HG02759 (cell line): ENCODE results near the gene C5orf58.

Source experiments
- ATAC-seq: cut with Tn5 transposase; IDR thresholded peaks from one replicate; pipeline ENCODE4 v1.9.1; 2021; ENCODE audit warnings: mild to moderate bottlenecking, moderate library complexity; ENCODE audit not compliant: unreplicated experiment

The C5orf58 gene, protein sequence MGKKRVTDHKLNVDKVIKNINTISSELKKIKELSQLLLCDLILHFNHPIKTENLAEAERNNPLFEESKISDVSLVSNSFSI

GRCh38 chr5:170232786-170233185, at the start of gene C5orf58:
C5orf58 (plus strand) TSS chr5:170232985; CDS start chr5:170234977, 1,992 bp downstream.
- no peak for ATAC-seq

- peak; percentile 89 for ATAC-seq
Observed at GRCh38 chr5:170183816-170184687, 48.7 kb upstream of the C5orf58 start.

DNA sequence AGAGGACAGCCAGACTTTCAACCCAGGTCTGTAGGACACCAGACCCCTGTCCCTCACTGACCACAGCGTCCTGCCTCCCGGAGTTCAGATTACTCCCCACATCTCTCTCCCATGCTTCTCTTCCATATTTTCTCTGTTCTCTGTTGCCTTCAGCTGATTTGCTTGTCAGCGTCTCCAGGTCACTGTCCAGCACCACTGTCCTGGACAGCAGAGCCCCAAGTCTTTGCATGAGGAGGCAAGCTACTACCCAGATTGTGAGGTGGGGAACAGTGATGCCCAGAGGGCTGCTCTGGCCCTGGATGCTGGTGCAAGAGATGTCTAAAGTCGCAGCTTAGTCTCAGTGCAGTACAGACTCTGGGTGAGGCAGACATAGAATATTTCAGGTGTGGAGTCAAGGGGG, 48.0 kb upstream of the C5orf58 start:
- ATAC-seq = no peak

- ATAC-seq = no peak
Observed at GRCh38 chr5:170186156-170186555, 46.6 kb upstream of the C5orf58 start.

- ATAC-seq = no peak
Observed at GRCh38 chr5:170186856-170187255, 45.9 kb upstream of the C5orf58 start.

GRCh38 chr5:170190436-170191134, 42.2 kb upstream of the C5orf58 start:
- no peak for ATAC-seq

DNA sequence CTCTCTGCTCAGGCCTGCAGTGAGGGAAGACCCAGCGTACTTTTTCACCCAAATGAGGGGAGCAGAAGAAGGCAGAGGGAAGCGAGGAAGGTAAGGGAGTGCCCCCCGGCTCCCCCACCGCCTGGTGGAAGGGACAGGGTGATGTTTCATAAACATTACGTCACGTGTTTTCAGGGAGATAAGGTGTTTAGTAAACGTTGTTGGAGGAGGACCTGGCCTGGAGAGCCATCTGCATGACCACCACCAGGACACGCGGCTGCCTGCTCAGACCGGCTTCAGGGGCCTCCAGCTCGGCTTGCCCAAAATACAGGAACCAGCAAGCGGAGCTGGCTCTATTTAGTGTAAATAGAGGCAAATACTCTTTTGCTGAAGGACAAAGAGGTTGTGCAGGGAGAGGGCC, 40.0 kb upstream of the C5orf58 start:
- ATAC-seq = no peak

DNA sequence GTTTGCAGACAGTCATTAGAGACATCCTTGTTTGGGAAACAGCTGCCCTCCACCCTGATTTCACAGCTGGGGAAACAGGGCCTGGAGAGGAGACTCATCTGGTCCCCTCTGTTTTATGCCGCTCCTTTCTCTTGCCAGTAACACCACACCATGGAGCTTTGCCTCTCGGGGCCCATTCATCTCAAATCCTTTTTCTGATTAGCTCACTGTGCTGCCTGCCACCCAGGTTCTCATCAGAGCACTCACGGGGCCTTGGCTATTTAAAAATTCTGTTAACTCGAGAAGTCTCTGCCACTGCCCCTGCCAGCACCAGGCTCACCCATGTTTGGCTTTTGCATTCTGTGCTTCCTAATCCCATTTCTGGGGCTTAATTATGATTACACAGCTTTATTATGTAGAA, 36.8 kb upstream of the C5orf58 start:
- ATAC-seq = no peak

GRCh38 chr5:170200876-170201275, 31.9 kb upstream of the C5orf58 start:
- no peak for ATAC-seq

DNA sequence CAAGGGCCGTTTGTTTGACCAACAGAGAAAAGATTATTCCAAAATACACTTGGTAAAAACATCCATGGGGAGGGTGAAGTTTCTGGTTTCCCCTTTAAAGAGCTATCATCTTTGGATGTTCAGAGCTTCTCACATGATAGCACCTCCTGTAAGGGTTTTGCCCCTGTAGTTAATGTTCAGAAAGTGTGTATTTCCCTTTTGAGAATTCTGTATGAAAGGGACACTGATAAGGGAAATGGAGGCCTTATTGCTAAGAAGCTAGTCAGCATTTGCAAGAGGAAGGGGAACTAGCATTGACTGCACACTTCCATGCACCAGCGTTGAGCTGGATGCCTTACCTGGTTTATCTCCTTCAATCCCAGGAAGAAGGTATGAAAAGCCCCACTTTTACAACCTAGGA, 31.5 kb upstream of the C5orf58 start:
- ATAC-seq = no peak

DNA sequence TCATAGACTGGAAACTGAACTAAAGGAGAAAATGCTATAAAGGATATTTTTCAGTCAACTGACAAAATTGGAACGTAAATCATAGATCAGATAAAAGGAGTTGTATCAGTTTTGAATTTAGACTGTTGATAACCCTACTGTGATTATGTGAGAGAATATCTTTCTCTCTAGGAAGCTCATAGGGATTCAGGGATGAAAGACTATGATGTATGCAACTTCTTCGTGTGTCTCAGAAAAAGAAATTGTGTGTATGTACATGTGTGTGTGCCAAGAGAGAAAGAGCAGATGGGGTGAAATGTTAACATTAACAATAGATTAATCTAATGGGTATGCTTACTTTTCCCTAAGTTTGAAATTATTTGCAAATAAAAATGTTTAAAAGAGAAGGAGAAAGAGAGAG, 30.7 kb upstream of the C5orf58 start:
- no peak for ATAC-seq

- no peak for ATAC-seq
Observed at GRCh38 chr5:170204202-170204601, 28.6 kb upstream of the C5orf58 start.

DNA sequence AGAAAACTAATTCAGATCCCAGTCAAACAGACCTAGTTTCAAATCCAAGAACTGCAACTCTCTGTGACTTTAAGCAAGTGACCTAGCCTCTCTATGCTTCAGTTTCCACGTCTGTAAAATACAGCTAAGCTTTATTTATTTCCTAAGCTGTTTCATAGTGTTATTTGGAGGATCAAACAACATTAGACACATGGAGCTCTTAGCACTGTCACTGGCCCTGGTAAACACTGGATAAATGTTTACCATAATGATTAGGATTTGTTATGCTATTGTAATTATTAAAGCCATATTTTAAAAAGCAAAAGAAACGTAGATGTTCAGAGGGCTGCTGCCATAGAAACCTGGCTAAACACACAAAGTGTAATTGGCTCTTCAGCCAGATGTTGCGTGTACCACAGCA, 26.6 kb upstream of the C5orf58 start:
- ATAC-seq = no peak

- no peak for ATAC-seq
Observed at GRCh38 chr5:170206958-170207357, 25.8 kb upstream of the C5orf58 start.

DNA sequence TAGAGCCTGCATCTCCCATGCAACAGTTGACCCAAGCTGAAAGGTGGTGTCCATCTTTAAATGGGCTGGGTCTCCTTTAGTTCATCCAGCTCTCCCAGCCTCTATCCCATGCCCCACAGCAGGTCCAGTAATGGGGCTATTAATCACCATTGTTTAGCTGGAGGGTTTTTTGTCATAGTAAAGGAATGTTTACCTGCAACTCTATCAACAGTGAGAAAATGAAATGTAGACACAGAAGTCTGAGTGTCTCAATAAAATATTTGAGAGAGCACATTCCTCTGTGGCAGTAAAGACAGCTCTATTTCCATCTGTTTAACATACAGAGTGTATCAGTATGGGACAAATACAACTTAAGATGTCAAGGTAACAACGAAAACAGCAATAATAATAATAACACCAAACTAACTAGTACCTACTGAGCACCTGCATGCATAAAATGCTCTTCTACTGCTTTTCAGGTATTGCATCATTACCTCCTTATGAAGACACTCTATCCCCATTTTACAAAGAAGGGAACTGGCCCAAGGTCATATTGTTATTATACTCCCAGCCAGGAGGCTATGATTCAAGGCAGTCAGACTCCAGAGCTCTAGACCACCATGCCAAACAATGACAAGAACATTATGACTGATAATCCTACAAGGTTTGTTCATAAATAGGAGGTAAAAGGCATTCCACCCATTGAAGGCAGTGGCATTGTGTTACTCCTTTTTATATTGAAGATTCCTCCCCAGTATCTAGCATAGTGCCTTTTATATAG, 21.0 kb upstream of the C5orf58 start:
- no peak for ATAC-seq

DNA sequence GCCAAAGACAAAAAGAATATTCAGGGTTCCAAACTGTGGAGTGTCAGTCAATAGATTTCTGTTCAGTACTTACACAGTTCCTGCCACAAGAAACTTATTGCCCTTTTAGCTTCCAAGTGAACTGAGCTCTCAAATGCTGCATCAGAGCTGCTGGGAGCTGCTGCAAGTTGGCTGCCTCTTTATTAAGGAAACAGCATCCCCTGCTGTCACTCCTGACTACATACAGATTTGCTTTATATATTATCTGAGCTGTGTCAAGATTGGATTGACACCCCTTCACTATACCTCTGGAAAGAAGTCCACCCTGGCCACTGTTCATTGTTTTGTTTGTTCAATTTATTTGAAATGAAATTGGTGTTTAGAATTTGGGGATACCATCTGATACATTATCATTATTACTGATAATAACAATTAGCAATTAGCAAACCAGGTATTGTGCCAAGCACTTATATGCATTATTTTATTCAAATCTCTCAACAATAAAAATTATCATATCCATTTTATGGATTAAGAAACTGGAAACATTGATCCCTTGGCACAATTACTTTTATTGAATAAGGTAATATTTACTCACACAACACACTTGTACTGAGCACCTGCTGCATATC, 16.4 kb upstream of the C5orf58 start:
- no peak for ATAC-seq

GRCh38 chr5:170217831-170218230, 15.0 kb upstream of the C5orf58 start:
- ATAC-seq = no peak

- no peak for ATAC-seq
Observed at GRCh38 chr5:170218726-170219125, 14.1 kb upstream of the C5orf58 start.

DNA sequence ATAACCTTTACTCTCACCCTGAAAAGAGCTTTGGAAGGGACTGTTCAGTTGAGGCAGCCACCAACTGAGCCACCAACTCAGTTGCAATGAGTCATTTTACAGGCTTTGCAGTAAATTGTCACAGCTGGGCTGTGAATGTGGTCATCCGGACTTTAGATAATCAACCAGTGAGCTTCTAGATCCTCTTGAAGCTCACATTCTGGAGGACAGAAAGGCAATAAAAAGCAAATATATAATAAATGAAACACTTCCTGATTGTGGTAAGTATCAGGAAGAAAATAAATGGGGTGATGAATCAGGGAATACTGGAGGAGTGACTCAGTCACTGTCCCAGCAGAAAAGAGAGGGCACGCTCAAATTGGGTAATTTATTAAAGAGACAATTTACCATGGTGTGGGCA, 13.2 kb upstream of the C5orf58 start:
- ATAC-seq = no peak

- no peak for ATAC-seq
Observed at GRCh38 chr5:170220191-170220590, 12.6 kb upstream of the C5orf58 start.

DNA sequence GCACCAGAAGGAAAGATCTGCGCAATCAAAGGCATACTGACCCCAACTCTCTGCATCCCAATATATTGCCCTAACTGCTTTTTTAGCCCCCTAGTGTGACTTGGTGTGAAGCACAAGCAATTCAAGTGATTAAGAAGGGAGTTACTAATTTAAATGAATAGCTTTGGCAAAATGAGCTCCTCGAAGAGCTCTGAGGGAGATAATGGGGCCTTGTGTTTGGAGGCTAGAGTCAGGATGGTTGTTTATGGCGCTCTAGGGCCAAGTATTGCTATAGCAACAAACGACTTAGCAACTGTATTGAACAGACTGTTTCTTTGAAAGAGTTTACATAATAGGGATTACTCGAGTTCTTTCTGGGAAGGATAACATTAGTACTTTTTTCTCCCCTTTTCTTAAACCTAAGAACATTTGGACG, 11.5 kb upstream of the C5orf58 start:
- no peak for ATAC-seq
